NB4 (cell line): Measurements from ENCODE around the gene GADL1.

Experiments
- MYC ChIP-seq: IDR thresholded peaks from 2 replicates; pipeline ENCODE4 v1.6.1; 2011; ENCODE audit warnings: low read depth, low read length
- POLR2A ChIP-seq: IDR thresholded peaks from 2 replicates; pipeline ENCODE4 v1.6.1; 2011; ENCODE audit warnings: mild to moderate bottlenecking; ENCODE audit not compliant: insufficient read length; ENCODE audit errors: extremely low read depth
- TF ChIP-seq, protein P1 (sequence below): IDR thresholded peaks from one replicate; pipeline ENCODE4 v1.5.1; 2012; ENCODE audit warnings: low read depth, low read length
- TF ChIP-seq, protein P2 (sequence below): IDR thresholded peaks from 2 replicates; pipeline ENCODE4 v1.6.1; 2011; ENCODE audit warnings: low read depth, low read length

DNA sequence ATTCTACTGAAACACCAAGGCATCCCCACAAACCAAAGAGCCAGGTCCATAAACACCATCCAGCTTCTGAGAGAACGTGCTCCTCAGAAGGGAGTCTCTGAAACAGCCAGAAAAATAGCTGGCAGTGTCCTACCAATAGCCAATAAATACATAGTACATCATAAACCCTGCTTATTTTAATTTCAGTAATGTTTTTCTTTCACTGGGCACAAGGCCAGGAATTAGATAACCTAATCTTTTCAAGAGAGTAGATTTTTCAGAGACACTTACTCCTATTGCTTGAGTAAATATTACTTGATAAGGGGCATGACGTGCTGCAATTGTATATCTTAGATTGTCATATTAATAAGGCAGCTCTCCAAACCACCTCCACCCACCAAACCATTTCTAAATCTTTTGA is 22.7 kb downstream of the GADL1 start:
- TF ChIP-seq, protein P1, sequence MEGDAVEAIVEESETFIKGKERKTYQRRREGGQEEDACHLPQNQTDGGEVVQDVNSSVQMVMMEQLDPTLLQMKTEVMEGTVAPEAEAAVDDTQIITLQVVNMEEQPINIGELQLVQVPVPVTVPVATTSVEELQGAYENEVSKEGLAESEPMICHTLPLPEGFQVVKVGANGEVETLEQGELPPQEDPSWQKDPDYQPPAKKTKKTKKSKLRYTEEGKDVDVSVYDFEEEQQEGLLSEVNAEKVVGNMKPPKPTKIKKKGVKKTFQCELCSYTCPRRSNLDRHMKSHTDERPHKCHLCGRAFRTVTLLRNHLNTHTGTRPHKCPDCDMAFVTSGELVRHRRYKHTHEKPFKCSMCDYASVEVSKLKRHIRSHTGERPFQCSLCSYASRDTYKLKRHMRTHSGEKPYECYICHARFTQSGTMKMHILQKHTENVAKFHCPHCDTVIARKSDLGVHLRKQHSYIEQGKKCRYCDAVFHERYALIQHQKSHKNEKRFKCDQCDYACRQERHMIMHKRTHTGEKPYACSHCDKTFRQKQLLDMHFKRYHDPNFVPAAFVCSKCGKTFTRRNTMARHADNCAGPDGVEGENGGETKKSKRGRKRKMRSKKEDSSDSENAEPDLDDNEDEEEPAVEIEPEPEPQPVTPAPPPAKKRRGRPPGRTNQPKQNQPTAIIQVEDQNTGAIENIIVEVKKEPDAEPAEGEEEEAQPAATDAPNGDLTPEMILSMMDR = no peak
- no peak for TF ChIP-seq POLR2A
- TF ChIP-seq, protein P2, sequence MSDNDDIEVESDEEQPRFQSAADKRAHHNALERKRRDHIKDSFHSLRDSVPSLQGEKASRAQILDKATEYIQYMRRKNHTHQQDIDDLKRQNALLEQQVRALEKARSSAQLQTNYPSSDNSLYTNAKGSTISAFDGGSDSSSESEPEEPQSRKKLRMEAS = no peak
- TF ChIP-seq MYC = no peak
